SK-MEL-5 (cell line): Measurements from ENCODE around the gene ADRB1. TPM values are rescaled to one million over a fixed set of nuclear protein-coding genes. Genes with fewer than 3 reads are reported as not detected.

ENCODE experiments used
- DNase-seq: peaks from one replicate; pipeline ENCODE4 v3.0.0-alpha.2; 2016; ENCODE audit warnings: low read depth, low spot score
- in situ Hi-C: cut with HindIII; loops from 2 replicates; pipeline ENCODE4 v1.10.0; 2016; ENCODE audit warnings: low sequenced_read_pairs, high pct_unique_total_duplicates, low pct_unique_long_range_greater_than_20kb
- total RNA-seq: library from RNA; depleted of rRNA; stranded (reverse); fragments of >200 nt; shearing (Covaris generic); gene quantifications from 2 replicates; pipeline ENCODE4 v1.2.3, GENCODE V29; 2014

ADRB1 gene
- total RNA-seq, 1 experiment from 2014 or later = 3.3 TPM

GRCh38 chr10:114022766-114023597, 20.7 kb upstream of the ADRB1 start:
- DNase-seq = peak; percentile 44
- in situ Hi-C loops = no loop called here

- in situ Hi-C loops = no loop called here
Measured at GRCh38 chr10:114024876-114025610, 18.6 kb upstream of the ADRB1 start.

GRCh38 chr10:114025611-114026130, 18.0 kb upstream of the ADRB1 start:
- in situ Hi-C loops = no loop called here
- DNase-seq = no peak

More at GRCh38 chr10:114024876-114025610, 18.6 kb upstream of the ADRB1 start:
- DNase-seq = no peak

GRCh38 chr10:114026189-114027040, 17.3 kb upstream of the ADRB1 start:
- in situ Hi-C loops = no loop called here
- DNase-seq = peak; percentile 67

GRCh38 chr10:114027041-114027394, 16.6 kb upstream of the ADRB1 start:
- no peak for DNase-seq
- in situ Hi-C loops = no loop called here

GRCh38 chr10:114027951-114028350, 15.7 kb upstream of the ADRB1 start:
- no peak for DNase-seq
- in situ Hi-C loops = no loop called here

GRCh38 chr10:114028425-114028824, 15.2 kb upstream of the ADRB1 start:
- in situ Hi-C loops = no loop called here
- no peak for DNase-seq

- no peak for DNase-seq
- in situ Hi-C loops = no loop called here
Measured at GRCh38 chr10:114029655-114030054, 14.0 kb upstream of the ADRB1 start.

- in situ Hi-C loops = no loop called here
- no peak for DNase-seq
Measured at GRCh38 chr10:114030140-114030539, 13.5 kb upstream of the ADRB1 start.

- in situ Hi-C loops = no loop called here
- DNase-seq = no peak
Measured at GRCh38 chr10:114031073-114031972, 12.3 kb upstream of the ADRB1 start.

GRCh38 chr10:114033566-114033965, 10.1 kb upstream of the ADRB1 start:
- DNase-seq = peak; percentile 90
- in situ Hi-C loops = no loop called here

GRCh38 chr10:114034923-114035645, 8.6 kb upstream of the ADRB1 start:
- in situ Hi-C loops = no loop called here
- no peak for DNase-seq

GRCh38 chr10:114035791-114036190, 7.9 kb upstream of the ADRB1 start:
- in situ Hi-C loops = no loop called here
- no peak for DNase-seq

- in situ Hi-C loops = no loop called here
- DNase-seq = no peak
Measured at GRCh38 chr10:114038819-114039218, 4.8 kb upstream of the ADRB1 start.

- in situ Hi-C loops = no loop called here
- no peak for DNase-seq
Measured at GRCh38 chr10:114041166-114041565, 2.5 kb upstream of the ADRB1 start.

- in situ Hi-C loops = no loop called here
- DNase-seq = peak; percentile 22
Measured at GRCh38 chr10:114042895-114043531, 653 bp upstream of the ADRB1 start.
